Keratinocyte (primary cell): ENCODE results near the gene RAE1. TPM values are rescaled to one million over a fixed set of nuclear protein-coding genes. Genes with fewer than 3 reads are reported as not detected.

Source experiments
- DNase-seq: peaks from one replicate; pipeline ENCODE4 v3.0.0-alpha.2; 2011; ENCODE audit warnings: low read depth, missing footprints, low spot score
- FAIRE-seq: peaks from 2 replicates; lab custom pipeline; 2011; peaks lifted over from hg19 to GRCh38; lab: Jason Lieb, UNC
- H2AFZ ChIP-seq: 2 replicates; pipeline ENCODE4 v1.6.0; 2012; ENCODE audit warnings: low read length, control low read depth, inconsistent platforms; ENCODE audit not compliant: control insufficient read depth
- H3K27ac ChIP-seq: 2 replicates; pipeline ENCODE4 v1.5.1; 2011; ENCODE audit warnings: low read length; ENCODE audit not compliant: control insufficient read depth, insufficient read depth
- H3K27me3 ChIP-seq: 3 replicates; pipeline ENCODE4 v1.6.0; 2011; ENCODE audit warnings: low read length; ENCODE audit not compliant: control insufficient read depth, insufficient read depth; ENCODE audit errors: extremely low read depth
- H3K36me3 ChIP-seq, 2 experiments: 2 replicates in 1 of 2; 3 replicates in 1 of 2; pipeline ENCODE4 v1.5.1; 2011; ENCODE audit warnings: low read length in 2 of 2, mild to moderate bottlenecking in 1 of 2; ENCODE audit not compliant: control insufficient read depth in 2 of 2, insufficient read depth in 2 of 2; ENCODE audit errors: extremely low read depth in 1 of 2
- H3K4me1 ChIP-seq: 3 replicates; pipeline ENCODE4 v1.5.1; 2011; ENCODE audit warnings: low read length; ENCODE audit not compliant: control insufficient read depth, insufficient read depth; ENCODE audit errors: extremely low read depth
- H3K4me2 ChIP-seq: 3 replicates; pipeline ENCODE4 v1.6.0; 2011; ENCODE audit warnings: low read depth, low read length; ENCODE audit not compliant: control insufficient read depth, insufficient read depth; ENCODE audit errors: extremely low read depth
- H3K4me3 ChIP-seq, 3 experiments: fragments of 200-600 bp in 1 of 3; sonication (generic) in 1 of 3; 2 replicates in 2 of 3; 3 replicates in 1 of 3; pipeline ENCODE4 v1.5.1; 2011 to 2016; ENCODE audit warnings: low read length in 3 of 3, mild to moderate bottlenecking in 3 of 3, control low read depth in 2 of 3, inconsistent platforms in 1 of 3, low read depth in 1 of 3, mixed read lengths in 1 of 3, mixed run types in 1 of 3, moderate library complexity in 1 of 3; ENCODE audit not compliant: control insufficient read depth in 2 of 3, insufficient read depth in 2 of 3; ENCODE audit errors: extremely low read depth in 1 of 3
- H3K79me2 ChIP-seq: 2 replicates; pipeline ENCODE4 v1.6.0; 2012; ENCODE audit warnings: low read length; ENCODE audit not compliant: control insufficient read depth, insufficient read depth
- H3K9ac ChIP-seq: 3 replicates; pipeline ENCODE4 v1.6.0; 2011; ENCODE audit warnings: low read length; ENCODE audit not compliant: control insufficient read depth, insufficient read depth; ENCODE audit errors: extremely low read depth
- H3K9me1 ChIP-seq: 3 replicates; pipeline ENCODE4 v1.6.0; 2011; ENCODE audit warnings: low read length; ENCODE audit not compliant: control insufficient read depth, insufficient read depth; ENCODE audit errors: extremely low read depth
- H3K9me3 ChIP-seq: 2 replicates; pipeline ENCODE4 v1.5.1; 2012; ENCODE audit warnings: low read depth, low read length; ENCODE audit not compliant: control insufficient read depth
- H4K20me1 ChIP-seq: 3 replicates; pipeline ENCODE4 v1.6.0; 2011; ENCODE audit warnings: low read length; ENCODE audit not compliant: control insufficient read depth, insufficient read depth; ENCODE audit errors: extremely low read depth
- CTCF ChIP-seq, 3 experiments: IDR thresholded peaks in 1 of 3; conservative IDR thresholded peaks in 1 of 3; optimal IDR thresholded peaks in 1 of 3; 2 replicates in 2 of 3; 3 replicates in 1 of 3; pipeline versions ENCODE3 to v1.5.1; 2011; ENCODE audit warnings: low read length in 3 of 3, mild to moderate bottlenecking in 3 of 3, moderate library complexity in 2 of 3, control low read depth in 1 of 3, inconsistent platforms in 1 of 3; ENCODE audit not compliant: insufficient read depth in 2 of 3; ENCODE audit errors: extremely low read depth in 1 of 3
- EZH2 ChIP-seq: IDR thresholded peaks from one replicate; pipeline ENCODE4 v1.6.1; 2012; ENCODE audit warnings: inconsistent platforms, mild to moderate bottlenecking, low read length, moderate library complexity
- dilution Hi-C: fragments of 300-500 bp; cut with MboI; formaldehyde crosslinking; loops from one replicate; pipeline ENCODE4 v1.7.0; 2020; ENCODE audit warnings: low sequenced_read_pairs; ENCODE audit not compliant: extremely low pct_ligation_motif_present
- polyA plus RNA-seq, 5 experiments: library from polyadenylated mRNA; depleted of rRNA in 3 of 5; stranded (reverse) in 3 of 5; stranded (forward) in 1 of 5; unstranded in 1 of 5; fragments of >200 nt; gene quantifications; 1 replicate in 1 of 5; 2 replicates in 3 of 5; 3 replicates in 1 of 5; pipeline versions ENCODE4 v1.2.1 to v1.2.3, GENCODE V29; 2011 to 2012; ENCODE audit warnings: missing spikeins in 2 of 5, low read depth in 1 of 5, low replicate concordance in 1 of 5

Gene RAE1
- polyA plus RNA-seq, 1 donor (not counting 4 experiments of a cell fraction or from before 2014, with no cell fraction given): 32.4 TPM

GRCh38 chr20:57383447-57384347 is 32.6 kb downstream of the RAE1 start:
- H3K27me3 ChIP-seq: no peaks in the 10 kb centered on the region
- no peak overlapping the region for H3K4me2 ChIP-seq
- no peak overlapping the region for H3K9ac ChIP-seq
- DNase-seq (no peak), FAIRE-seq (no peak)
- H3K27ac ChIP-seq: no peak overlapping the region
- H3K4me3 ChIP-seq: no peak overlapping the region
- H3K36me3 ChIP-seq: peaks cover under 1 to 4% of the 10 kb centered on the region in 2 experiments
- no peaks in the 10 kb centered on the region for H4K20me1 ChIP-seq
- H3K79me2 ChIP-seq: no peaks in the 10 kb centered on the region
- no peak overlapping the region for H2AFZ ChIP-seq
- no peaks in the 10 kb centered on the region for H3K4me1 ChIP-seq
- no peaks in the 10 kb centered on the region for H3K9me1 ChIP-seq
- no peaks in the 10 kb centered on the region for H3K9me3 ChIP-seq
- TF ChIP-seq CTCF (optimal IDR thresholded peaks at IDR 0.05 in 1 of 3, IDR thresholded peaks at IDR 0.05 in 1 of 3, conservative IDR thresholded peaks at IDR 0.05 in 1 of 3; ENCODE audit: extremely low read depth in 1 of 3, insufficient read depth in 2 of 3, low read length in 3 of 3): no peak
- TF ChIP-seq EZH2: no peak
- dilution Hi-C loops: no loop called here

GRCh38 chr20:57384486-57384885 is 33.4 kb downstream of the RAE1 start:
- H3K36me3 ChIP-seq: peaks cover 0 to under 1% of the 10 kb centered on the region in 2 experiments
- H4K20me1 ChIP-seq: no peaks in the 10 kb centered on the region
- H3K79me2 ChIP-seq: no peaks in the 10 kb centered on the region
- H2AFZ ChIP-seq: no peak overlapping the region
- no peak overlapping the region for H3K9ac ChIP-seq
- no peak overlapping the region for H3K4me3 ChIP-seq
- H3K4me1 ChIP-seq: peaks cover 2% of the 10 kb centered on the region
- FAIRE-seq (no peak), DNase-seq (no peak)
- H3K9me1 ChIP-seq: no peaks in the 10 kb centered on the region
- no peak overlapping the region for H3K4me2 ChIP-seq
- H3K9me3 ChIP-seq: no peaks in the 10 kb centered on the region
- H3K27me3 ChIP-seq: no peaks in the 10 kb centered on the region
- dilution Hi-C loops: no loop called here
- TF ChIP-seq CTCF (optimal IDR thresholded peaks at IDR 0.05 in 1 of 3, IDR thresholded peaks at IDR 0.05 in 1 of 3, conservative IDR thresholded peaks at IDR 0.05 in 1 of 3; ENCODE audit: extremely low read depth in 1 of 3, insufficient read depth in 2 of 3, low read length in 3 of 3) (no peak), EZH2 (no peak)
- H3K27ac ChIP-seq: no peak overlapping the region
